HFFc6 (cell line): ENCODE results near the gene CORO1C. TPM values are rescaled to one million over a fixed set of nuclear protein-coding genes. Genes with fewer than 3 reads are reported as not detected.
"Not testable (repeated sequence)": the region's sequence is repeated elsewhere in the genome, so short reads cannot be mapped to it uniquely, and the experiment has no call there.

Experiments
- DNase-seq: peaks from one replicate; pipeline ENCODE4 v3.0.0-alpha.2; 2018
- H3K27ac Mint-ChIP-seq: 2 replicates; pipeline ENCODE4 v1.8.0; 2020; ENCODE audit warnings: mild to moderate bottlenecking, mixed read lengths
- H3K27me3 Mint-ChIP-seq: 2 replicates; pipeline ENCODE4 v1.8.0; 2021; ENCODE audit warnings: mild to moderate bottlenecking, moderate library complexity, mixed read lengths; ENCODE audit not compliant: insufficient read depth
- H3K36me3 Mint-ChIP-seq: 2 replicates; pipeline ENCODE4 v1.8.0; 2021; ENCODE audit warnings: low read depth, mixed read lengths
- H3K4me1 Mint-ChIP-seq: 2 replicates; pipeline ENCODE4 v1.8.0; 2020; ENCODE audit warnings: low read depth, mixed read lengths
- H3K4me3 Mint-ChIP-seq: 2 replicates; pipeline ENCODE4 v1.8.0; 2020; ENCODE audit warnings: mild to moderate bottlenecking, moderate library complexity, mixed read lengths
- H3K9me3 Mint-ChIP-seq: 2 replicates; pipeline ENCODE4 v1.8.0; 2020; ENCODE audit warnings: mild to moderate bottlenecking, mixed read lengths
- CTCF ChIP-seq: fragments of 200-600 bp; sonication (generic); IDR thresholded peaks from 2 replicates; pipeline ENCODE4 v1.5.0; 2021; ENCODE audit warnings: antibody characterized with exemption, mild to moderate bottlenecking
- total RNA-seq, 6 experiments: library from RNA; stranded (reverse); fragmentation: NEBNext Ultra II Directional; extraction: Animal tissue kit (Norgen Biotek cat#: 25700); gene quantifications; 2 replicates in 1 of 6; 3 replicates in 5 of 6; pipeline ENCODE4 v1.2.3, GENCODE V29; 2021

Gene CORO1C
- total RNA-seq, 6 experiments from 2014 or later = 541 to 709 (median 649) TPM

GRCh38 chr12:108773798-108774788 lies 42.8 kb upstream of the CORO1C start:
- H3K27ac Mint-ChIP-seq = peak overlapping the region; percentile 59
- H3K9me3 Mint-ChIP-seq = no peaks in the 10 kb centered on the region
- DNase-seq = peak; percentile 80
- TF ChIP-seq CTCF = no peak
- peaks cover 4% of the 10 kb centered on the region; the same call in 1 of the 2 replicates for H3K27me3 Mint-ChIP-seq
- no peaks in the 10 kb centered on the region for H3K36me3 Mint-ChIP-seq
- H3K4me3 Mint-ChIP-seq = no peak overlapping the region
- H3K4me1 Mint-ChIP-seq = peaks cover 10% of the 10 kb centered on the region; the same call in 1 of the 2 replicates

- Mint-ChIP-seq H3K9me3 (no peaks in the 10 kb centered on the region), H3K27ac (peak overlapping the region; percentile 59), H3K36me3 (no peaks in the 10 kb centered on the region), H3K4me3 (no peak overlapping the region), H3K27me3 (peaks cover 6% of the 10 kb centered on the region; the same call in 1 of the 2 replicates), H3K4me1 (peaks cover 10% of the 10 kb centered on the region; the same call in 1 of the 2 replicates)
- no peak for TF ChIP-seq CTCF
- DNase-seq = no peak
Observed at GRCh38 chr12:108772891-108773797, 41.8 kb upstream of the CORO1C start.

- no peak for DNase-seq
- no peak overlapping the region for H3K4me3 Mint-ChIP-seq
- peaks cover 7% of the 10 kb centered on the region; the same call in 1 of the 2 replicates for H3K27me3 Mint-ChIP-seq
- H3K9me3 Mint-ChIP-seq = no peaks in the 10 kb centered on the region
- H3K4me1 Mint-ChIP-seq = peaks cover 10% of the 10 kb centered on the region; the same call in 1 of the 2 replicates
- H3K36me3 Mint-ChIP-seq = no peaks in the 10 kb centered on the region
- TF ChIP-seq CTCF = no peak
- H3K27ac Mint-ChIP-seq = no peak overlapping the region
Observed at GRCh38 chr12:108772247-108772646, 40.9 kb upstream of the CORO1C start.

- not testable (repeated sequence) for H3K36me3 Mint-ChIP-seq, H3K4me1 Mint-ChIP-seq, DNase-seq, H3K27ac Mint-ChIP-seq, H3K4me3 Mint-ChIP-seq, H3K27me3 Mint-ChIP-seq, H3K9me3 Mint-ChIP-seq
Observed at GRCh38 chr12:108771835-108772234, 40.5 kb upstream of the CORO1C start.

- TF ChIP-seq CTCF = no peak
- H3K36me3 Mint-ChIP-seq = no peaks in the 10 kb centered on the region
- H3K4me1 Mint-ChIP-seq = peaks cover 10% of the 10 kb centered on the region; the same call in 1 of the 2 replicates
- H3K27ac Mint-ChIP-seq = no peak overlapping the region
- H3K27me3 Mint-ChIP-seq = peaks cover 7% of the 10 kb centered on the region; the same call in 1 of the 2 replicates
- no peaks in the 10 kb centered on the region for H3K9me3 Mint-ChIP-seq
- H3K4me3 Mint-ChIP-seq = no peak overlapping the region
- no peak for DNase-seq
Observed at GRCh38 chr12:108770963-108771362, 39.6 kb upstream of the CORO1C start.
